Right ventricle myocardium inferior (tissue), 1 donor: Measurements from ENCODE around the gene P4HA2. TPM values are rescaled to one million over a fixed set of nuclear protein-coding genes. Genes with fewer than 3 reads are reported as not detected.

Experiments
- ATAC-seq: fragments of 200-7000 bp; cut with Tn5 transposase; one replicate; pipeline ENCODE4 v1.9.1; 2020; ENCODE audit warnings: mild to moderate bottlenecking, moderate library complexity
- DNase-seq: peaks from one replicate; pipeline ENCODE4 v3.0.0; 2021; ENCODE audit errors: missing footprints
- intact Hi-C: fragments of 100-400 bp; cut with DNase I; formaldehyde crosslinking; loops from one replicate; pipeline ENCODE4 v1.11.0; 2022
- total RNA-seq: library from RNA; stranded (reverse); fragmentation: NEBNext Ultra II Directional; extraction: Animal tissue kit (Norgen Biotek cat#: 25700); gene quantifications from one replicate; pipeline ENCODE4 v1.2.1, GENCODE V29; 2021
- donor health status: DM: no; HTN: yes; CAD: no; lungs with severe emphysema.

P4HA2 gene
- total RNA-seq, 1 donor from 2014 or later = 88.7 TPM

DNA sequence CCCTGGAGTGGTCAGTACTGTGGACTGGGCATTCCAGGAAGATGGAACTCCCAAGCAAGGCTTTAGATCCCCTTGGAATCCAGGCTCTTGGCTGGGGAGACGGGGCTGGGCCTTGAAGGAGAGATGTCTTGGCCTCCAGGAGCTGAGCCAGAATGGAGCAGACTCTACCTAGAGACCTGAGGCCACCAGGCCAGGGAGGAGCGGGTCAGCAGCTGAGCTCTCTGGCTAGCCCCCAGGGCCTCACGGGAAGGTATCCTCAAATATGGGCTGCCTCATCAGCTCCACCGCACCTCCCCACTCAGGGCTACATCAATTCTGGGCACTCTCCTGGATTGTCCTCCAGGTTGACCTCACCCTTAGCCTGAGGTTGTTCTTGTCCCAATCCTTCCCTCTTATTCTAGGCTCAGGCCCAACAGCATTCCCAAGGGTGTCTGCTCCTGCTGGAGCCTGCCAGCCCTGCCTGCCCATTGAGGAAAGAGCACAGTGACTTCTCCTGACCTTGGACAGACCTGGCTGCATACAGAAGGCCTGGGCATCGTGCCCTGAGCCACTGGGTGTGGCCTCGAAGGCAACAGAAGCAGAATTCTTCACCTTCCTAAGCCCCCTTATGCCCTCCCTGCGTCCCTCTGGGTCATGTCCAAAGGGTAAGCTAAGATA, 26.8 kb upstream of the P4HA2 start:
- peak; percentile 68 for ATAC-seq
- intact Hi-C loops = no loop called here
- DNase-seq = peak; percentile 87

GRCh38 chr5:132253452-132254320, 26.0 kb upstream of the P4HA2 start:
- ATAC-seq (no peak), DNase-seq (no peak)
- intact Hi-C loops = no loop called here

DNA sequence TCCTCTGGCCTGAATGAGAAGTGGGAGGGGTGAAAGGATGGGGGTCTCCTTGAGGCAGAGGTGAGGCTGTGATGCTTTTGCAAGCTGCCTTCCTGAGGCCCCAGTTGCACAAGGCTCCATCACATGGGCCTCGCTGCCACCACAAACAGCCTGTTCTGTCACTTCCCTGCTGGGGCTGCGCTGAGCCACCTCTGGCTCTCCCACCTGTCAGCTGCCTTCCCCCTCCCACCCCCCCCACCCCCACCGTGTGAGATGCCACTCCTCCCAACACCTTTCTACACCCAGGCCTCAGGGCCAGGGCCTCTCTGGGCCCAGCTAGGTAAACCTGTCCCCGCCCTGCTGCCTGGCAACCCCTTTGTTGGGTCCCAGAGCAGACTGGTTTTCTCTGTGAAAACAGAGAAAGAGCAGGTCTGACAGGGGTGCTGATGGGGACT, 25.4 kb upstream of the P4HA2 start:
- DNase-seq = no peak
- ATAC-seq = no peak
- intact Hi-C loops = no loop called here

DNA sequence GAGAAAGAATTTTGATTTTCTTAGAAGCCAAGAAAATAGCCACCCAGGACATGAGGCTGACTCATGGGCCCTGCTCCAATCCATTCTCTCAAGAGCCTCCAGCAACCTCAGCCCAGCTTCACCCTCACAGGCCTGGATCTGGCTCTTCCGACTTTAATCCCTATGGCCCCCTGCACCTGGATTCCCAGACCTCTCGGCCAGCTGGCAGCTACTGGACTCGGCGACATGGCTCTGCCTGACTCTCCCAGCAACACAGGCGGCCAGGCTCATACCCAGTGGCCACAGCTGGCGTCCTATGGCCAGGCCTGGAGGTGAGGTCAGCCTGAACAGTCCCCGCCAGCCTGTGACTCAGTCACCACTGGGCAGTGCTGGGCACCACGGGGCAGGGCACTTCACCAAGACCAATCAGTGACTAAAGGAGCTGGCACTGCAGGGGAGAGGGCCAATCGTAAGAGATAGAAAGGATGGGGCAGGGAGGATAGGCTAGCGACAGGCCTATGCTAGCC, 23.6 kb upstream of the P4HA2 start:
- intact Hi-C loops = no loop called here
- ATAC-seq = no peak
- DNase-seq = no peak

DNA sequence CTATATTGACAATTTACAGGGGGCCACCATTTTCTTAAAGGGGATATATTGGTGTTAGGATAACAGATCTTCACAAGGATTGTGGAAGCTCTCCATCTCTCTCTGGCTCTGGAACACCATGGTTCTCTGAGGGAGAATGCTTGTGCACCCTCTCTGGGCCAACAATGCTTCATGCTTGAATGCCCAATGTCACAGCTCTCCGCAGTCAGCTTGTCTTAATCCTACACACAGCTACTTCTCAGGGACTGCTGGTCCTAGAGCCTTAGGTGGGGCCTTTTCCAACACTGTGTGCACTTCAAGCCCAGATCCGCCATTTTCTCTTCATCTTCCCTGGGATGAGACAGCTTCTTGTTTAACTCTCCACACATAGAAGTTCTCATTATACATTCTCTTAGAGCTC, 22.9 kb upstream of the P4HA2 start:
- intact Hi-C loops = no loop called here
- no peak for ATAC-seq
- no peak for DNase-seq

- DNase-seq (no peak), ATAC-seq (no peak)
- intact Hi-C loops = no loop called here
Observed at GRCh38 chr5:132246806-132247205, 19.2 kb upstream of the P4HA2 start.

DNA sequence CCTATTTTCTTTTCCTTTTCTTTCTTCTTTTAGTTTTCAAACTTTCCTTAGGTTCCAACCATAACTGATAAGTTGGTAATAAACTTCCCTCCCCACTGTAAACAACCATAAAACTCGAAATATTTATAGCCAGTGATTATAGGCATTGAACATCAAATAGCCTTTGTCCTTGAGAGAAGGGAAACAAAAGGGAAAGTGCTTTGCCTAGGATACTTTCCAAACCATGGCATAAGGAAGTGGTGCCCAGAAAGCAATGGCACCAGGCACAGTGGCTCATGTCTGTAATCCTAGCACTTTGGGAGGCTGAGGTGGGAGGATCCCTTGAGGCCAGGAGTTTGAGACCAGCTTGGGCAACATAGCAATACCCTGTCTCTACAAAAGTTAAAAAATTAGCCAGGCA, 17.9 kb upstream of the P4HA2 start:
- intact Hi-C loops = no loop called here
- ATAC-seq (no peak), DNase-seq (no peak)

DNA sequence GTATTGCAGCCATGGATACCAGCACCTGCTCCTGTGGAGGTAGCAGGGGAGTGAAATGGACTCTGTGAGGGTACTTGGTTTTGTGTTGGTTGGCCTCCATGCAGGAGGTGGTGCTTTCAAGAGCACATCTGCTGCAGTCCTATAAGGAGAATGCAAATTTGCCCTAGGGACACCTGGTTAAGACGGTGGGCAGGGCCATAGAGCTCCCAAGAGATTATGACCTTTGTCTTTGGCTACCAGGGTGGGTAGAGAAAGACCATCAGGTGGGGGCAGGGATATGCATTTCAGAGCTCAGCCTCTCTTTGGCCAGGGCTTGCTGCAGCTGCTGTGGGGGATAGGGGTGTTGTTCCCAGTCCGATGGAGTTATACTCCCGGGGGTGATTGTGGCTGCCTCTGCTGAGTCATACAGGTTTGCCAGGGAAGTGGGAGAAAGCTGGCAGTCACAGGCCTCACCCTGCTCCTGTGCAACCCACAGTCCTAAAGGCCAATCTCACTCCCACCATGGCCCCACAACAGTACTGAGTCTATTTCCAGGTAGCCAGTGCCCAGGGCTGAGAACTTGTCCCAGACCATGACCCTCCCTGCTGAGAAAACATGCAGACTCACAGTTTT, 15.8 kb upstream of the P4HA2 start:
- ATAC-seq (no peak), DNase-seq (no peak)
- intact Hi-C loops = no loop called here

DNA sequence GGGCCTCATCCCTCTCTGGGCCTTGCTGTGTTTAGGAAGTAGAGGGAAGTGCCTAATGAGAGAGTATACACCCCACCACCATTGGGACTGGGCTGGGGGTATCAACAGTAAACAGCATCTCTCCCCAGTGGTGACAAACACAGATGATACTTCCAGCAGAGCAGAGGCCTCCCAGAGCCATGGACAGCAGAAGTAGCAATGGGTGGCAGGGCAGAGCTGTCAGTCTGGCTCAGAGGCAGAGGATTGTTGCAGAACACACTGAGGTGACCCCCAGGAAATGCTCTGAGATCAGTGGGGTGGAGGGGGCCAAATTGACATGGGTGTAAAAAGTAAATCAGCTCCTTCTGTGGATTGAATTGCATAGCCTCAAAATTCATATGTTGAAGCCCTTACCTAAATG, 12.1 kb upstream of the P4HA2 start:
- intact Hi-C loops = loop anchor here (5.0 to 10.0 kb wide), 2 partner anchors 33 to 55 kb away; partner anchors contain the start of gene SLC22A4
- no peak for DNase-seq
- no peak for ATAC-seq

DNA sequence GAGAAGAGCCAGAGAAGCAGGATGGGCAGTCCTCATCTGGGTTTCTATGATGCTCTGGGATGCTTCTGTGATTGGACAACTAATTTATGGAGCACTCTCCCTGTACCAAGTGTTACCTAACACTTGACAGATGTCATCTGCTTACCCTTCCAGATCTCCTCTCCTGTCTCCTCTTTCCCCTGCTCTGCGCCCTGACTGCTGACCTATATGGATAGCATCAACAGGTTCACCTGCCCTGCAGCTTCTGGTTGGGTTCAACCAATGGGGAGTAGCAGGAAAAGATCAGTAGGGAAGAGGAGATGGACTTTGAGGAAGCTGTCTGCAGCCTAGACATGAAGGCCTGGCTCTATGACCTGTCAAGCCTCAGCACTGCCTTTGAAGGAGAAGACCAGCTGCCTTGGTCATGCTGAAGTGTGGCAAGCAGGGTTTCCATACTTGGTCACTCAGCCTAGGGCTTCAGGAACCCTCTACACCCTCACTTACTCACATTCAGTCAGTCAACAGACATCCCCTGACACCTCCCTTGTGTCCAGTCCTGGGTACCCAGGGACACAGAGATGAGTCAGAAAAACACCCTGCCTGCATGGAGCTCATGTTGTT, 11.3 kb upstream of the P4HA2 start:
- ATAC-seq (no peak), DNase-seq (no peak)
- intact Hi-C loops = loop anchor here (5.0 to 10.0 kb wide), 2 partner anchors 33 to 56 kb away; partner anchors contain the start of gene SLC22A4

DNA sequence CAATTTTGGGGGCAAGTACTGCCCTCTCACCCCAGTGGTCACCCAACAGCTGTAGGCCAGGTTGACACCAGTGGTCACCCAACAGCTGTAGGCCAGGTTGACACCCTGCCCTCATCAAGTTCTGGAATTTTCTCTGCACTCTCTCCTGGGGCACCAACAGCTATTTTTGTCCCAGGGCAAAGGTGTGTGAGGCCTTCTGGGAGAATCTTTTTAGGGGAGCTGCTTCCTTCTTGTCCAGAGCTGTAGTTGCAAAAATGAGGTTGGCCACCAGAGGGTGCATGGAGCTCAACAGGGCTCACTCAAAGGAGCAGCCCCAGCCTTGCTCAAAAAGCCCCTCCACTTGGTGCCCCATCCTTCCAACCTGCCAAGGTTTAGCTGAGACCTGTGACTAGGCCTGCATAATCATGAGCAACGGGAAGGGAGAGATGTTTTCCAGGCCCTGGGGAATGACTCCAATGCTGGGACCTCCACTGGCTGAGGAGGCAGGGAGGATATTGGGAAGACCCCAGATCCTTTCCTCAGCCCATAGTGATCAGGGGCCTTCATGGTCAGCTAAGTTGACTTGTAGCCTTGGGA, 10.6 kb upstream of the P4HA2 start:
- intact Hi-C loops = loop anchor here (5.0 to 10.0 kb wide), 2 partner anchors 34 to 57 kb away; partner anchors contain the start of gene SLC22A4
- peak; percentile 70 for ATAC-seq
- no peak for DNase-seq

DNA sequence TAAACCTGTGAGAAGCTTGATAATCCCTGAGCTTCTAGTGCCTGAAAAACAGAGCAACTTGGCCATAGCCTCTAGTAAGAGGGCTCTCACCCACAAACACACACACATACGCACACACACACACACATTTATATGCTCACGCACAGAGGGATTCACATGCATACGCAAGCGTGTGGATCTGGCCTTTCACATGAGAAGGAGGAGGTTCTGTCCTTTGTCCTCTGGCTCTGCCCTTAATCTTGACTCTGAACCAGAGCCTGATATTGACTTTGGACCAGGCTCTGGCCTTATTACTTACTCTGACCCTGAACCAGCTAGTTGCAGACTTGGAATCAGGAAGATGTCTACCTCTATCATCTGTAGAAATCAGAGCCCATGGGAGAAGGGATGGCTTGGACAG, 10.0 kb upstream of the P4HA2 start:
- ATAC-seq (no peak), DNase-seq (no peak)
- intact Hi-C loops = loop anchor here (5.0 to 10.0 kb wide), 2 partner anchors 35 to 57 kb away; partner anchors contain the start of gene SLC22A4

GRCh38 chr5:132237141-132237540, 9.5 kb upstream of the P4HA2 start:
- intact Hi-C loops = loop anchor here (5.0 to 10.0 kb wide), 2 partner anchors 35 to 58 kb away; partner anchors contain the start of gene SLC22A4

GRCh38 chr5:132235340-132235739, 7.7 kb upstream of the P4HA2 start:
- intact Hi-C loops = loop anchor here (5.0 to 10.0 kb wide), 2 partner anchors 37 to 59 kb away; partner anchors contain the start of gene SLC22A4
- no peak for DNase-seq
- no peak for ATAC-seq

More at GRCh38 chr5:132237141-132237540, 9.5 kb upstream of the P4HA2 start:
- ATAC-seq (no peak), DNase-seq (no peak)

DNA sequence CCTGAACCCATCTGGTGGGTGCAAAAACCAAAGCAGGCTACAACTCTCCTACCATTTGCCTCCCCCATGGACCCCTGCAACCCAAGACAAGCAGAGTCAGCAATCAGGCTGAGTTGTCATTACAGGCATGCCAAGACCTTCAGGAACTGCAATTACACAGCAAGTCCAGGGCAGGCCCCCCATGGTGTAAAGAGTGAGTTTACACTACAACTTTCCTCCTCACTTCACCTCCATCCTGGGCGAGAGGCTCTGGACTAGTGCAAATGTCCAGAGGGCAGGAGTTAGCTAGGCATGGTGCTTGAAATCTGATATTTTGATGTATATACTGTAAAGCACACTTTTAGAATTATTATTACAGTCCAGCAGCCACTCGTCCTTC, 7.0 kb upstream of the P4HA2 start:
- ATAC-seq = no peak
- DNase-seq = no peak
- intact Hi-C loops = loop anchor here (5.0 to 10.0 kb wide), 2 partner anchors 38 to 60 kb away; partner anchors contain the start of gene SLC22A4

DNA sequence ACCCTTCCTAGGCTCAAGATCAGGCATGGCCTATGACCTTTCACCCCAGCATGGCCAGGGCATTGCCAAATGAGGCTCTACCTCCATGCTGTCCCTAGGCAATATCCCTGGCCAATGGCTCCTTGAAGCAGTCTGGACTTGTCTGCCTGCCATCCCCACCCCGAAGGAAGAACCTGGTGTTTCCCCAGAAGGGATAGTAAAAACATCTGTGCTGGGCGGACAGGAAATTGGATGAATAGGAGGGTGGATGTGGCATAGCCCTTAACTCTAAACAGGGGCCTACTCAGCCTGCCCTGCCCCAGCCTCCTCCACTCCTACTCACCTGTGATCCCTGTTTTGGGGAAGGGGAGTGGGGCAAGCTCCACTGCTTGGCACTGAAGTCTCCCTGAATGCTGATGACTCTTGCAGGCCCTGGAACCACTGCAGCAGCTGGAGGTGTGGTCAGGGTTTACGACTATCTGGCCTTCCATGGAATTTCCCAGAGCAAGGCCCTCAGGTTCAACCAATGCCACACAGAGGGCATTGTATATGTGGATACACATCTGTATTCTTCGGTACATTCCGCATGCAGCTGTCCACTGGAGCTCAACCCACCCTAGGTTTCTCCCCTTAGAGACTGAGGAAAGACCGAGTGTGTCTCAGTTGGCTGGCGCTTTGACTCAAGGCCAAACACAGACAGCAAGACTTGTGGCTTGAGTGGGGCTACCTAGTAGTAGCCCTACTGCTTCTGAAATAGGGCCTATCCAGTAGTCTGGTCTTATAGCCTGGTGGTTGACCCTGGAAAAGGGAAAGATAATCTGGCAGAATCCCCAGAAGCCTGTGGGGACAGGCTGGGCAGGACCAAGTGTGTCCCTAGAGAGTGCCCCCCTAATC, 6.4 kb upstream of the P4HA2 start:
- no peak for ATAC-seq
- intact Hi-C loops = loop anchor here (10.0 kb wide), 1 partner anchor 61 kb away; the partner anchor contains the start of gene SLC22A4
- no peak for DNase-seq

- DNase-seq = no peak
- no peak for ATAC-seq
- intact Hi-C loops = loop anchor here (10.0 kb wide), 1 partner anchor 62 kb away; the partner anchor contains the start of gene SLC22A4
Observed at GRCh38 chr5:132233081-132233480, 5.4 kb upstream of the P4HA2 start.
